EH (cell line): ENCODE data around the gene HABP2.
A peak's percentile ranks its signal among the peaks of the same experiment; 100 is the strongest.

ENCODE experiments used
- DNase-seq: peaks from one replicate; pipeline ENCODE4 v3.0.0-alpha.2; 2015; ENCODE audit warnings: low read depth

Gene HABP2

GRCh38 chr10:113605268-113605978 is 52.6 kb downstream of the HABP2 start:
- no peak for DNase-seq

GRCh38 chr10:113609704-113610108 is 56.9 kb downstream of the HABP2 start:
- DNase-seq, result peak; percentile 35

- no peak for DNase-seq
These were observed 58.1 kb downstream of the HABP2 start for GRCh38 chr10:113610631-113611601.

- DNase-seq, result no peak
These were observed 59.3 kb downstream of the HABP2 start for GRCh38 chr10:113612154-113612553.

GRCh38 chr10:113613427-113613826 is 60.6 kb downstream of the HABP2 start:
- no peak for DNase-seq

GRCh38 chr10:113613977-113614690 is 61.3 kb downstream of the HABP2 start:
- no peak for DNase-seq

GRCh38 chr10:113616244-113617074 is 63.6 kb downstream of the HABP2 start:
- DNase-seq, result peak; percentile 8

- DNase-seq, result no peak
These were observed 64.2 kb downstream of the HABP2 start for GRCh38 chr10:113617086-113617485.

- no peak for DNase-seq
These were observed 65.5 kb downstream of the HABP2 start for GRCh38 chr10:113618338-113618737.

GRCh38 chr10:113619401-113619800 is 66.5 kb downstream of the HABP2 start:
- no peak for DNase-seq

GRCh38 chr10:113620511-113620910 is 67.7 kb downstream of the HABP2 start:
- no peak for DNase-seq

- DNase-seq, result no peak
These were observed 68.1 kb downstream of the HABP2 start for GRCh38 chr10:113620936-113621335.

- no peak for DNase-seq
These were observed 68.9 kb downstream of the HABP2 start for GRCh38 chr10:113621799-113622198.

- DNase-seq, result no peak
These were observed 70.0 kb downstream of the HABP2 start for GRCh38 chr10:113622831-113623230.

- no peak for DNase-seq
These were observed 72.8 kb downstream of the HABP2 start for GRCh38 chr10:113625461-113626186.

GRCh38 chr10:113626809-113627355 is 74.0 kb downstream of the HABP2 start:
- DNase-seq, result peak; percentile 24

- peak; percentile 7 for DNase-seq
These were observed 75.0 kb downstream of the HABP2 start for GRCh38 chr10:113627836-113628235.

- no peak for DNase-seq
These were observed 75.8 kb downstream of the HABP2 start for GRCh38 chr10:113628607-113629153.

- no peak for DNase-seq
These were observed 78.2 kb downstream of the HABP2 start for GRCh38 chr10:113630929-113631533.
